Fibroblast of lung (primary cell): ENCODE measurements around the gene DUSP7. TPM values are rescaled to one million over a fixed set of nuclear protein-coding genes. Genes with fewer than 3 reads are reported as not detected.
"Not testable (repeated sequence)": the region's sequence is repeated elsewhere in the genome, so short reads cannot be mapped to it uniquely, and the experiment has no call there.

Experiments used
- DNase-seq, 2 donors: peaks; one replicate each; pipeline versions ENCODE4 v3.0.0 to v3.0.0-alpha.2; 2010; ENCODE audit warnings: low read depth in 2 of 2
- H2AFZ ChIP-seq: 2 replicates; pipeline ENCODE4 v1.5.1; 2012; ENCODE audit warnings: low read length, control low read depth, inconsistent platforms
- H3K27ac ChIP-seq: 2 replicates; pipeline ENCODE4 v1.5.1; 2011; ENCODE audit warnings: low read length, control low read depth; ENCODE audit not compliant: insufficient read depth
- H3K27me3 ChIP-seq: 2 replicates; pipeline ENCODE4 v1.5.1; 2011; ENCODE audit warnings: mild to moderate bottlenecking, low read length; ENCODE audit not compliant: control insufficient read depth, insufficient read depth
- H3K36me3 ChIP-seq: 2 replicates; pipeline ENCODE4 v1.5.1; 2011; ENCODE audit warnings: low read length; ENCODE audit not compliant: control insufficient read depth, insufficient read depth
- H3K4me1 ChIP-seq: 2 replicates; pipeline ENCODE4 v1.5.1; 2011; ENCODE audit warnings: low read length; ENCODE audit not compliant: control insufficient read depth, insufficient read depth; ENCODE audit errors: extremely low read depth
- H3K4me2 ChIP-seq: 2 replicates; pipeline ENCODE4 v1.5.1; 2011; ENCODE audit warnings: low read length, control low read depth; ENCODE audit not compliant: insufficient read depth; ENCODE audit errors: extremely low read depth
- H3K4me3 ChIP-seq, 4 experiments: fragments of 200-600 bp in 1 of 4; sonication (generic) in 1 of 4; replicated peaks in 1 of 4; 2 replicates each; pipeline ENCODE4 v1.5.1; 2011 to 2016; ENCODE audit warnings: low read length in 4 of 4, low read depth in 3 of 4, mild to moderate bottlenecking in 3 of 4, control low read depth in 2 of 4, inconsistent platforms in 1 of 4, mixed read lengths in 1 of 4; ENCODE audit not compliant: insufficient read depth in 1 of 4; ENCODE audit errors: control extremely low read depth in 1 of 4
- H3K79me2 ChIP-seq: 2 replicates; pipeline ENCODE4 v1.5.1; 2012; ENCODE audit warnings: mild to moderate bottlenecking, low read length, inconsistent platforms; ENCODE audit not compliant: control insufficient read depth, insufficient read depth
- H3K9ac ChIP-seq: 2 replicates; pipeline ENCODE4 v1.5.1; 2011; ENCODE audit warnings: mild to moderate bottlenecking, low read length, control low read depth; ENCODE audit not compliant: insufficient read depth
- H3K9me3 ChIP-seq: 2 replicates; pipeline ENCODE4 v1.5.1; 2012; ENCODE audit warnings: low read depth, low read length; ENCODE audit not compliant: control insufficient read depth, insufficient read depth
- H4K20me1 ChIP-seq: 2 replicates; pipeline ENCODE4 v1.5.1; 2011; ENCODE audit warnings: low read length; ENCODE audit not compliant: control insufficient read depth, insufficient read depth; ENCODE audit errors: extremely low read depth
- CTCF ChIP-seq, 2 donors: IDR thresholded peaks in 1 of 2; conservative IDR thresholded peaks in 1 of 2; 1 replicate in 1 of 2; 2 replicates in 1 of 2; pipeline ENCODE4 v1.5.1; 2011 to 2012; ENCODE audit warnings: low read length in 2 of 2, control low read depth in 1 of 2, inconsistent platforms in 1 of 2, low read depth in 1 of 2, mild to moderate bottlenecking in 1 of 2
- EZH2 ChIP-seq: IDR thresholded peaks from 2 replicates; pipeline ENCODE4 v1.5.1; 2012; ENCODE audit warnings: low read length, control low read depth, mild to moderate bottlenecking; ENCODE audit errors: missing control alignments
- polyA plus RNA-seq, 2 donors: library from polyadenylated mRNA; depleted of rRNA in 1 of 2; stranded (reverse) in 1 of 2; unstranded in 1 of 2; fragments of >200 nt; gene quantifications; 2 replicates each; pipeline ENCODE4 v1.2.1, GENCODE V29; 2011 to 2012; ENCODE audit warnings: missing spikeins in 1 of 2
- total RNA-seq: library from RNA; depleted of rRNA; stranded (reverse); fragments of >200 nt; gene quantifications from 2 replicates; pipeline ENCODE4 v1.2.1, GENCODE V29; 2014

DUSP7 gene
- total and polyA plus RNA-seq, 2 donors (not counting 1 experiment from before 2014, with no cell fraction given): 5.6 to 26.5 TPM

GRCh38 chr3:52043750-52044149 lies 12.6 kb downstream of the DUSP7 start:
- Histone ChIP-seq H3K4me2 (no peak overlapping the region), H3K27ac (no peak overlapping the region), H3K4me3 (no peak overlapping the region), H2AFZ (no peak overlapping the region), H3K9ac (no peak overlapping the region), H3K27me3 (no peaks in the 10 kb centered on the region), H3K4me1 (peaks cover 30% of the 10 kb centered on the region), H3K79me2 (no peaks in the 10 kb centered on the region), H4K20me1 (no peaks in the 10 kb centered on the region), H3K36me3 (peaks cover 6% of the 10 kb centered on the region), H3K9me3 (no peaks in the 10 kb centered on the region)
- DNase-seq: no peak
- TF ChIP-seq EZH2 (no peak), CTCF (conservative IDR thresholded peaks at IDR 0.05 in 1 of 2, IDR thresholded peaks at IDR 0.05 in 1 of 2; ENCODE audit: low read depth in 1 of 2, low read length in 2 of 2) (no peak)

GRCh38 chr3:52043039-52043438 lies 13.3 kb downstream of the DUSP7 start:
- H3K36me3 ChIP-seq, H3K27me3 ChIP-seq, H3K27ac ChIP-seq, H3K4me3 ChIP-seq, H3K79me2 ChIP-seq, DNase-seq, H2AFZ ChIP-seq, H3K9ac ChIP-seq, H3K9me3 ChIP-seq, H3K4me2 ChIP-seq, H4K20me1 ChIP-seq: not testable (repeated sequence)
- peaks cover 26% of the 10 kb centered on the region for H3K4me1 ChIP-seq

GRCh38 chr3:52041118-52041731 lies 15.1 kb downstream of the DUSP7 start:
- DNase-seq: no peak
- Histone ChIP-seq H4K20me1 (no peaks in the 10 kb centered on the region), H3K27ac (no peak overlapping the region), H3K4me3 (no peak overlapping the region), H3K27me3 (no peaks in the 10 kb centered on the region), H3K4me2 (no peak overlapping the region), H2AFZ (no peak overlapping the region), H3K9me3 (no peaks in the 10 kb centered on the region), H3K79me2 (no peaks in the 10 kb centered on the region), H3K4me1 (peaks cover 10% of the 10 kb centered on the region), H3K9ac (no peak overlapping the region), H3K36me3 (no peaks in the 10 kb centered on the region)
- TF ChIP-seq CTCF (conservative IDR thresholded peaks at IDR 0.05 in 1 of 2, IDR thresholded peaks at IDR 0.05 in 1 of 2; ENCODE audit: low read depth in 1 of 2, low read length in 2 of 2) (peak in 1 of 2 donors; percentile 25), EZH2 (no peak)
